ENCODE results near the gene DDX31. TPM values are rescaled to one million over a fixed set of nuclear protein-coding genes. Genes with fewer than 3 reads are reported as not detected.
A peak's percentile ranks its signal among the peaks of the same experiment; 100 is the strongest.

DDX31 gene
- total RNA-seq, 1 donor from 2014 or later: 15.8 TPM

GRCh38 chr9:132627106-132627505 is 42.7 kb downstream of the DDX31 start:
- Histone ChIP-seq H3K27me3 (ENCODE audit: control insufficient read depth, insufficient read depth, low read length) (no peaks in the 10 kb centered on the region), H3K36me3 (ENCODE audit: control insufficient read depth, insufficient read depth, low read length) (peaks cover 2% of the 10 kb centered on the region), H3K4me3 (ENCODE audit: low read depth, low read length) (no peak overlapping the region)
- FAIRE-seq (no peak), DNase-seq (ENCODE audit: low read depth) (no peak)
- TF ChIP-seq, protein P1, sequence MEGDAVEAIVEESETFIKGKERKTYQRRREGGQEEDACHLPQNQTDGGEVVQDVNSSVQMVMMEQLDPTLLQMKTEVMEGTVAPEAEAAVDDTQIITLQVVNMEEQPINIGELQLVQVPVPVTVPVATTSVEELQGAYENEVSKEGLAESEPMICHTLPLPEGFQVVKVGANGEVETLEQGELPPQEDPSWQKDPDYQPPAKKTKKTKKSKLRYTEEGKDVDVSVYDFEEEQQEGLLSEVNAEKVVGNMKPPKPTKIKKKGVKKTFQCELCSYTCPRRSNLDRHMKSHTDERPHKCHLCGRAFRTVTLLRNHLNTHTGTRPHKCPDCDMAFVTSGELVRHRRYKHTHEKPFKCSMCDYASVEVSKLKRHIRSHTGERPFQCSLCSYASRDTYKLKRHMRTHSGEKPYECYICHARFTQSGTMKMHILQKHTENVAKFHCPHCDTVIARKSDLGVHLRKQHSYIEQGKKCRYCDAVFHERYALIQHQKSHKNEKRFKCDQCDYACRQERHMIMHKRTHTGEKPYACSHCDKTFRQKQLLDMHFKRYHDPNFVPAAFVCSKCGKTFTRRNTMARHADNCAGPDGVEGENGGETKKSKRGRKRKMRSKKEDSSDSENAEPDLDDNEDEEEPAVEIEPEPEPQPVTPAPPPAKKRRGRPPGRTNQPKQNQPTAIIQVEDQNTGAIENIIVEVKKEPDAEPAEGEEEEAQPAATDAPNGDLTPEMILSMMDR (IDR thresholded peaks at IDR 0.05; ENCODE audit: insufficient read depth, low read length, severe bottlenecking): no peak

- H3K36me3 ChIP-seq (ENCODE audit: control insufficient read depth, insufficient read depth, low read length): peaks cover 2% of the 10 kb centered on the region
- no peaks in the 10 kb centered on the region for H3K27me3 ChIP-seq (ENCODE audit: control insufficient read depth, insufficient read depth, low read length)
- no peak for DNase-seq (ENCODE audit: low read depth)
- H3K4me3 ChIP-seq (ENCODE audit: low read depth, low read length): no peak overlapping the region
- FAIRE-seq: no peak
- TF ChIP-seq, protein P1 (IDR thresholded peaks at IDR 0.05; ENCODE audit: insufficient read depth, low read length, severe bottlenecking): no peak
Observed at GRCh38 chr9:132626285-132626684, 43.5 kb downstream of the DDX31 start.

GRCh38 chr9:132622159-132622558 is 47.6 kb downstream of the DDX31 start:
- Histone ChIP-seq H3K36me3 (ENCODE audit: control insufficient read depth, insufficient read depth, low read length) (peaks cover 3% of the 10 kb centered on the region), H3K4me3 (ENCODE audit: low read depth, low read length) (no peak overlapping the region), H3K27me3 (ENCODE audit: control insufficient read depth, insufficient read depth, low read length) (no peaks in the 10 kb centered on the region)
- TF ChIP-seq, protein P1 (IDR thresholded peaks at IDR 0.05; ENCODE audit: insufficient read depth, low read length, severe bottlenecking): no peak
- no peak for FAIRE-seq
- DNase-seq (ENCODE audit: low read depth): peak; percentile 10

DNA sequence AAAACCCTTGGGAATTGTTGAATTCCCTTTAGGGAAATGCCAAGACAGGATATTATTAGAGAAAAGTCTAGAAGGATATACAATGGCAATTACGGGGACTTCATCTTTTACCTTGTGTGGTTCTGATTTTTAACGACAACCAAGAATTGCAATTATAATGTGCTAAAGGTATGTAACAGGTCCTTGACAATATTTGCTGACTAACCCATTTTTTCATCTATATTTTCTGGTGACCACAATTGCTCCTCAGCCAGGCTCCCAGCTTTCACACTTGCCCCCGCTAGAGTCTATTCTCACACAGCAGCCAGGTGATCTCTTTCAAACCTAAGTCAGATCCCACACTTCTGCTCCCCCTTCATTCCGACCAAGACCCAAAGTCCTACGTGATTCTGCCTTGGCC is 53.1 kb downstream of the DDX31 start:
- TF ChIP-seq, protein P1 (IDR thresholded peaks at IDR 0.05; ENCODE audit: insufficient read depth, low read length, severe bottlenecking): no peak
- H3K4me3 ChIP-seq (ENCODE audit: low read depth, low read length): no peak overlapping the region
- no peaks in the 10 kb centered on the region for H3K27me3 ChIP-seq (ENCODE audit: control insufficient read depth, insufficient read depth, low read length)
- H3K36me3 ChIP-seq (ENCODE audit: control insufficient read depth, insufficient read depth, low read length): peaks cover 12% of the 10 kb centered on the region
- DNase-seq (ENCODE audit: low read depth) (no peak), FAIRE-seq (no peak)

DNA sequence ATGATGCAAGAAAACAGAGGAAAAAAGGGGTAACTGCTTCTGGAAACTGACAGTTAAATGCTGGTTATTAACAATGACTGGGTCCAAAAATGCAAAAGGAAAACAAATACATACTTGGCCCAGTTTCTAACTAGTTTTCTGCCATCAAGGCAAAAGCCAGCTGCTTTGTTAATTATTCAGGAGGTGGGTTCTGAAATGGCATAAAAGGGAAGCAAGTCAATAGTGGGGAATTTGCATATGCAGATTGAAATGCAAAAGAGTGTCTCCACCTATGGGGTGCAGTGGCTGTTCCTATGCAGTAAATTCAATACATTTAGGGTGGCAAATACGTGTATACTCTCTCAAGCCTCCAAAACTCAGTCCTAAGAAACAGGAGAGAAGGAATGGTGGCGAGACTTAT is 54.0 kb downstream of the DDX31 start:
- TF ChIP-seq, protein P1 (IDR thresholded peaks at IDR 0.05; ENCODE audit: insufficient read depth, low read length, severe bottlenecking): no peak
- Histone ChIP-seq H3K27me3 (ENCODE audit: control insufficient read depth, insufficient read depth, low read length) (no peaks in the 10 kb centered on the region), H3K4me3 (ENCODE audit: low read depth, low read length) (no peak overlapping the region), H3K36me3 (ENCODE audit: control insufficient read depth, insufficient read depth, low read length) (peaks cover 18% of the 10 kb centered on the region)
- DNase-seq (ENCODE audit: low read depth) (no peak), FAIRE-seq (no peak)

DNA sequence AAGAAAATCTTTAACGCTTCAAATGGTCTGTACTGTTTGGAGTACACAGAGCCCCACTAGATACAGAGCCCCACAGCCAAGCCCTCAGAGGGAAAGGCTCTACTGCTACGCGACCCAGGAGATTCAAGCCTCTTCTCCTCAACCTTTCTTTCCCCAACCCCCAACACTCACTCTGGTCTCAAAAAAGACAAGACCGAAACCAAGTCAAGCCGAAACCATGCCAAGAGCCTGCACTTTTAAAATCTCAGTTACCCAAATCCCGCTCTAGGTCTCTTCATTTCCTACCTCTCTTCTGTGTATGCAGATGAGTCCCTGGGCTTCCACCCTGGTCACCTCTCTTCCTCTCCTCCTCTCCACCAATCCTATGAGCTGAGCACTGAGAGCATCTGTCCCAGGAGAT is 55.5 kb downstream of the DDX31 start:
- DNase-seq (ENCODE audit: low read depth) (no peak), FAIRE-seq (no peak)
- Histone ChIP-seq H3K36me3 (ENCODE audit: control insufficient read depth, insufficient read depth, low read length) (peaks cover 18% of the 10 kb centered on the region), H3K27me3 (ENCODE audit: control insufficient read depth, insufficient read depth, low read length) (no peaks in the 10 kb centered on the region), H3K4me3 (ENCODE audit: low read depth, low read length) (no peak overlapping the region)
- TF ChIP-seq, protein P1 (IDR thresholded peaks at IDR 0.05; ENCODE audit: insufficient read depth, low read length, severe bottlenecking): no peak
